GM12801 (cell line): ENCODE measurements around the gene POLR2A.

Experiments
- TF ChIP-seq, protein P1 (sequence below): IDR thresholded peaks from one replicate; pipeline ENCODE4 v1.5.1; 2011; ENCODE audit warnings: control low read depth; ENCODE audit not compliant: insufficient read length; ENCODE audit errors: extremely low read depth

Gene POLR2A

GRCh38 chr17:7463372-7463846, 20.8 kb upstream of the POLR2A start:
- TF ChIP-seq, protein P1, sequence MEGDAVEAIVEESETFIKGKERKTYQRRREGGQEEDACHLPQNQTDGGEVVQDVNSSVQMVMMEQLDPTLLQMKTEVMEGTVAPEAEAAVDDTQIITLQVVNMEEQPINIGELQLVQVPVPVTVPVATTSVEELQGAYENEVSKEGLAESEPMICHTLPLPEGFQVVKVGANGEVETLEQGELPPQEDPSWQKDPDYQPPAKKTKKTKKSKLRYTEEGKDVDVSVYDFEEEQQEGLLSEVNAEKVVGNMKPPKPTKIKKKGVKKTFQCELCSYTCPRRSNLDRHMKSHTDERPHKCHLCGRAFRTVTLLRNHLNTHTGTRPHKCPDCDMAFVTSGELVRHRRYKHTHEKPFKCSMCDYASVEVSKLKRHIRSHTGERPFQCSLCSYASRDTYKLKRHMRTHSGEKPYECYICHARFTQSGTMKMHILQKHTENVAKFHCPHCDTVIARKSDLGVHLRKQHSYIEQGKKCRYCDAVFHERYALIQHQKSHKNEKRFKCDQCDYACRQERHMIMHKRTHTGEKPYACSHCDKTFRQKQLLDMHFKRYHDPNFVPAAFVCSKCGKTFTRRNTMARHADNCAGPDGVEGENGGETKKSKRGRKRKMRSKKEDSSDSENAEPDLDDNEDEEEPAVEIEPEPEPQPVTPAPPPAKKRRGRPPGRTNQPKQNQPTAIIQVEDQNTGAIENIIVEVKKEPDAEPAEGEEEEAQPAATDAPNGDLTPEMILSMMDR: no peak

- TF ChIP-seq, protein P1: no peak
These were observed 20.1 kb upstream of the POLR2A start for GRCh38 chr17:7464081-7464480.

- TF ChIP-seq, protein P1: no peak
These were observed 18.4 kb upstream of the POLR2A start for GRCh38 chr17:7465597-7466275.

- TF ChIP-seq, protein P1: no peak
These were observed 17.9 kb upstream of the POLR2A start for GRCh38 chr17:7466318-7466638.

DNA sequence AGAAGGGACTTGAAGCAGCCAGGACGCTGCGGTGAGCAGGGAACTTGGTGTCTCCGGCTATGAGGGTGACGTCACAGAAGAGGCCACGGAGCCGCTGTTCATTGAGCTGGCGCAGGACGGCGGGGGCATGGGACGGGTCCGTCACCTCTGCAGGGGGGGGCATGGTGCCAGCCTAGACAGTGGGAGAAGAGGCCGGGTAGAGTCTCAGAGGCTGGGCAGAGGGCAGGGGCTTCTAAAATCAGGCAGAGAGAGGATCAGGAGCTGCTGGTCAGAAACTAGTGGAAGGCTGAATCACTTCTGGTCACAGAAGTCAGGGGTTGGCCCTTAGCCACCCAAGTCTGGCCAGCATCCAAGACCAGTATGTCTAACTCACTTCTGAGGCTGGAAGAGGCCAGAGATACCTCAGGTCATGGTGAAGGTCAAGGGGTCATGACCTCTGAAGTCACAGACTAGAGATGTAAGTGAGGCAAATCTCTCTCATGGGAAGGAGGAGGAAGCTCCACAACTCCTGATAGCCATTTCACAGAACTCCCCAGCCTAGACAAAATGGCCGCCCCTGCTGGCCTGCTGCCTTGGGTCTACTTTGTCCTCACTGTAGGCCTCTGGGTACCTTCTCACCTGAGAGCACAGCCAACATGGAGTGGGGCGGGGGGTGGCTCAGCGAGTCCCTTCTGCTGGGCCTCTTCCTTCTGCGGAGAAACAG, 17.4 kb upstream of the POLR2A start:
- TF ChIP-seq, protein P1: no peak

GRCh38 chr17:7467498-7467897, 16.7 kb upstream of the POLR2A start:
- TF ChIP-seq, protein P1: no peak

DNA sequence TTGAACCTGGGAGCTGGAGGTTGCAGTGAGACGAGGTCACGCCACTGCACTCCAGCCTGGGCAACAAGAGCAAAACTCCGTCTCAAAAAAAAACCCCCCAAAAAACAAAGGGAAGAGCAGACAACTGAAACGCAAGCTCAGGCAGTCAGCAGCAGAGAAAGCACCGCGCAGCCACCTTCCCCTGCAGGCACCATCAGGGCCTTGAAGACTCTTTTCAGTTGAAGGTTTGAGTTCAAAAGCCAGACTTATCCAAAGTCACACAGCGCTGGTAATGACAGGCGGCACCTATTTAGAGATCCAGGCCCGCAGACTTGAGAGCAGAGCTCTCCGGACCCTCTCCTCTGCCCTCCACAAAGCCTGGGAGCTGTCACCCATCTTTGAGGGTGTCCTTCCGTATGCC, 15.9 kb upstream of the POLR2A start:
- TF ChIP-seq, protein P1: no peak
